WI38 (cell line): ENCODE measurements around the gene YIPF4.
A peak's percentile ranks its signal among the peaks of the same experiment; 100 is the strongest.
"Not testable (repeated sequence)": the region's sequence is repeated elsewhere in the genome, so short reads cannot be mapped to it uniquely, and the experiment has no call there.

ENCODE experiments used
- H3K4me3 ChIP-seq: 2 replicates; pipeline ENCODE4 v1.5.1; 2011; ENCODE audit warnings: low read depth, mild to moderate bottlenecking, control low read depth, low read length
- CTCF ChIP-seq: IDR thresholded peaks from 2 replicates; pipeline ENCODE4 v1.5.1; 2012; ENCODE audit warnings: low read depth, mild to moderate bottlenecking, control low read depth, low read length

The YIPF4 gene

GRCh38 chr2:32262105-32262504 is 15.6 kb upstream of the YIPF4 start:
- TF ChIP-seq CTCF = no peak
- H3K4me3 ChIP-seq = no peak overlapping the region

GRCh38 chr2:32264422-32265105 is 13.1 kb upstream of the YIPF4 start, which contains the start of gene NLRC4:
TSS of gene NLRC4 (minus strand) at chr2:32264886. CDS start at chr2:32256775, 8,111 bp downstream.
- no peak within 1 kb of the TSS for H3K4me3 ChIP-seq
- TF ChIP-seq CTCF = no peak

- no peak for TF ChIP-seq CTCF
- H3K4me3 ChIP-seq = no peak overlapping the region
Observed at GRCh38 chr2:32271063-32271462, 6.6 kb upstream of the YIPF4 start.

GRCh38 chr2:32272279-32272678 is 5.4 kb upstream of the YIPF4 start:
- no peak overlapping the region for H3K4me3 ChIP-seq
- no peak for TF ChIP-seq CTCF

- TF ChIP-seq CTCF = no peak
- no peak overlapping the region for H3K4me3 ChIP-seq
Observed at GRCh38 chr2:32274289-32274688, 3.4 kb upstream of the YIPF4 start.

- H3K4me3 ChIP-seq = not testable (repeated sequence)
Observed at GRCh38 chr2:32275790-32276189, 1.9 kb upstream of the YIPF4 start.

GRCh38 chr2:32277363-32277673 is 386 bp upstream of the YIPF4 start:
- H3K4me3 ChIP-seq = peak overlapping the region; percentile 99
- TF ChIP-seq CTCF = no peak

GRCh38 chr2:32278478-32278853 is 762 bp downstream of the YIPF4 start:
- no peak for TF ChIP-seq CTCF

More at GRCh38 chr2:32278478-32278853, 762 bp downstream of the YIPF4 start:
- H3K4me3 ChIP-seq = peak overlapping the region; percentile 99
